ENCODE data around the gene LAD1. TPM values are rescaled to one million over a fixed set of nuclear protein-coding genes. Genes with fewer than 3 reads are reported as not detected.

LAD1 gene
- polyA plus RNA-seq, 1 of the 3 experiments (the other 2 are of a cell fraction) = not detected

GRCh38 chr1:201436969-201437368, 37.8 kb upstream of the LAD1 start:
- 73% methylated on average over 3 of the region's 3 CpGs for WGBS (ENCODE audit: low lambda C conversion rate)

GRCh38 chr1:201436393-201436792, 37.3 kb upstream of the LAD1 start:
- no peak overlapping the region; the same call in 1 of the 2 replicates for H2AFZ ChIP-seq (ENCODE audit: low read depth)
- H3K36me3 ChIP-seq (replicated peaks in 1 of 2; ENCODE audit: control insufficient read depth in 1 of 2, insufficient read depth in 2 of 2, low read length in 1 of 2) = no peaks in the 10 kb centered on the region
- H3K9me3 ChIP-seq = no peaks in the 10 kb centered on the region
- peaks cover 8% of the 10 kb centered on the region for H3F3A ChIP-seq (replicated peaks; ENCODE audit: insufficient read depth)
- no peak overlapping the region for H3K4me3 ChIP-seq (ENCODE audit: low read depth in 2 of 2, low read length in 1 of 2)
- CTCF ChIA-PET = interaction anchor here (0.8 to 6.6 kb wide), 26 partner anchors 9 to 182 kb away, joined by 3 to 85 read pairs (median 4); partner anchors contain the start of genes LAD1 and TNNI1
- POLR2A ChIA-PET = no interaction called here
- no peaks in the 10 kb centered on the region for H4K20me1 ChIP-seq (ENCODE audit: insufficient read depth)
- no peaks in the 10 kb centered on the region for H3K9me2 ChIP-seq
- no peak overlapping the region for H3K27ac ChIP-seq (ENCODE audit: low read depth in 2 of 2, low read length in 1 of 2)
- H3K79me2 ChIP-seq (ENCODE audit: insufficient read depth) = no peaks in the 10 kb centered on the region
- H3K27me3 ChIP-seq (ENCODE audit: insufficient read depth) = no peaks in the 10 kb centered on the region; the same call in 1 of the 2 replicates
- no peak for DNase-seq
- H3K9ac ChIP-seq = no peak overlapping the region
- TF ChIP-seq CHD2 (IDR thresholded peaks at IDR 0.05; ENCODE audit: low read length, partially characterized antibody) (no peak), ELF1 (IDR thresholded peaks at IDR 0.05) (no peak), TEAD4 (IDR thresholded peaks at IDR 0.05; ENCODE audit: borderline replicate concordance, insufficient read depth) (no peak), MXI1 (IDR thresholded peaks at IDR 0.05; ENCODE audit: low read depth, low read length) (no peak), SIN3A (IDR thresholded peaks at IDR 0.05; ENCODE audit: borderline replicate concordance, low read depth, low read length) (no peak), PBX3 (IDR thresholded peaks at IDR 0.05) (no peak), FOXM1 (IDR thresholded peaks at IDR 0.05; ENCODE audit: low read depth) (no peak), RXRA (IDR thresholded peaks at IDR 0.05; ENCODE audit: borderline replicate concordance, low read depth) (no peak)
- TF ChIP-seq, protein P1, sequence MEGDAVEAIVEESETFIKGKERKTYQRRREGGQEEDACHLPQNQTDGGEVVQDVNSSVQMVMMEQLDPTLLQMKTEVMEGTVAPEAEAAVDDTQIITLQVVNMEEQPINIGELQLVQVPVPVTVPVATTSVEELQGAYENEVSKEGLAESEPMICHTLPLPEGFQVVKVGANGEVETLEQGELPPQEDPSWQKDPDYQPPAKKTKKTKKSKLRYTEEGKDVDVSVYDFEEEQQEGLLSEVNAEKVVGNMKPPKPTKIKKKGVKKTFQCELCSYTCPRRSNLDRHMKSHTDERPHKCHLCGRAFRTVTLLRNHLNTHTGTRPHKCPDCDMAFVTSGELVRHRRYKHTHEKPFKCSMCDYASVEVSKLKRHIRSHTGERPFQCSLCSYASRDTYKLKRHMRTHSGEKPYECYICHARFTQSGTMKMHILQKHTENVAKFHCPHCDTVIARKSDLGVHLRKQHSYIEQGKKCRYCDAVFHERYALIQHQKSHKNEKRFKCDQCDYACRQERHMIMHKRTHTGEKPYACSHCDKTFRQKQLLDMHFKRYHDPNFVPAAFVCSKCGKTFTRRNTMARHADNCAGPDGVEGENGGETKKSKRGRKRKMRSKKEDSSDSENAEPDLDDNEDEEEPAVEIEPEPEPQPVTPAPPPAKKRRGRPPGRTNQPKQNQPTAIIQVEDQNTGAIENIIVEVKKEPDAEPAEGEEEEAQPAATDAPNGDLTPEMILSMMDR (IDR thresholded peaks at IDR 0.05) = peak; percentile 13; the same call in 1 of the 2 replicates
- H3K4me2 ChIP-seq = peak overlapping the region; percentile 22; the same call in 1 of the 2 replicates
- peaks cover 4 to 5% of the 10 kb centered on the region in 2 experiments; a peak in 2 of 4 replicates for H3K4me1 ChIP-seq (ENCODE audit: control insufficient read depth in 1 of 2, insufficient read depth in 2 of 2, low read depth in 1 of 2, low read length in 1 of 2)
- WGBS (ENCODE audit: low lambda C conversion rate) = 68% methylated on average over 6 of the region's 6 CpGs

More at GRCh38 chr1:201436969-201437368, 37.8 kb upstream of the LAD1 start:
- H4K20me1 ChIP-seq (ENCODE audit: insufficient read depth) = no peaks in the 10 kb centered on the region
- no peaks in the 10 kb centered on the region for H3K79me2 ChIP-seq (ENCODE audit: insufficient read depth)
- DNase-seq = no peak
- no peak for TF ChIP-seq MEF2A (IDR thresholded peaks at IDR 0.05; ENCODE audit: borderline replicate concordance, low read depth)
- TF ChIP-seq ZBTB33 (IDR thresholded peaks at IDR 0.05; ENCODE audit: borderline replicate concordance, low read depth) = no peak
- TF ChIP-seq SMC3 (IDR thresholded peaks at IDR 0.05; ENCODE audit: low read depth, low read length) = no peak
- TF ChIP-seq JUND (IDR thresholded peaks at IDR 0.05) = no peak
- TF ChIP-seq TEAD4 (IDR thresholded peaks at IDR 0.05; ENCODE audit: borderline replicate concordance, insufficient read depth) = no peak
- TF ChIP-seq PBX3 (IDR thresholded peaks at IDR 0.05) = no peak
- TF ChIP-seq ELF1 (IDR thresholded peaks at IDR 0.05) = no peak
- TF ChIP-seq FOXM1 (IDR thresholded peaks at IDR 0.05; ENCODE audit: low read depth) = no peak
- H3K4me3 ChIP-seq (ENCODE audit: low read depth in 2 of 2, low read length in 1 of 2) = no peak overlapping the region
- ChIA-PET POLR2A (no interaction called here), CTCF (interaction anchor here (1.1 to 3.3 kb wide), 6 partner anchors 8 to 157 kb away, joined by 3 to 78 read pairs (median 10); no protein-coding TSS in a partner anchor)
- no peak overlapping the region for H3K27ac ChIP-seq (ENCODE audit: low read depth in 2 of 2, low read length in 1 of 2)
- peaks cover 3 to 4% of the 10 kb centered on the region in 2 experiments; a peak in 2 of 4 replicates for H3K4me1 ChIP-seq (ENCODE audit: control insufficient read depth in 1 of 2, insufficient read depth in 2 of 2, low read depth in 1 of 2, low read length in 1 of 2)
- H2AFZ ChIP-seq (ENCODE audit: low read depth) = no peak overlapping the region
- H3F3A ChIP-seq (replicated peaks; ENCODE audit: insufficient read depth) = peaks cover 8% of the 10 kb centered on the region
- no peaks in the 10 kb centered on the region for H3K27me3 ChIP-seq (ENCODE audit: insufficient read depth)
- no peak overlapping the region for H3K4me2 ChIP-seq
- H3K9ac ChIP-seq = no peak overlapping the region
- H3K9me3 ChIP-seq = no peaks in the 10 kb centered on the region
- H3K9me2 ChIP-seq = no peaks in the 10 kb centered on the region
- H3K36me3 ChIP-seq (replicated peaks in 1 of 2; ENCODE audit: control insufficient read depth in 1 of 2, insufficient read depth in 2 of 2, low read length in 1 of 2) = no peaks in the 10 kb centered on the region

All from SK-N-SH (cell line).